GF-D8 (cell line): ENCODE results near the gene FGGY.

Experiments
- DNase-seq: peaks from one replicate; lab custom pipeline; 2025; lab: John Stamatoyannopoulos, UW

The FGGY gene

GRCh38 chr1:59315529-59316463 is 18.9 kb downstream of the FGGY start:
- no peak for DNase-seq

- DNase-seq, result no peak
These were observed 19.7 kb downstream of the FGGY start for GRCh38 chr1:59316497-59317128.

DNA sequence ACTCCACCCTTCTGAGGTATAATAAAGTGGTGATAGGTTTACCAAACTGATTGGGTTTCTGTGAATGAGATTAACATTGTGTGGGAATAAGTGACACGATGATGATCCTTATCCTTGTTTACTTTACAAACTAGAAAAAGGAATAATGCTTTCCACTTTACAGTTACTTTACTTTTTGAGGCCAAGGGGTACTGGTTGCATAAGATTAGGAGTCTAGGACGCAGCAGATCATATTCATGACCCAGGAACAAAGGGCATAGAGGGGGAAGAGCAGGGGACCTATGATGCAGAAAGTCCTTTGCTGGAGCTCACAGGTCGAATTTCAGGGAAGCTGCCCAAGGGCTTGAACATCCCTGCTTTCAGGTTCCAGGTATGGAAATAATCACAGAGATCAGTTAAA is 20.4 kb downstream of the FGGY start:
- DNase-seq, result no peak

- DNase-seq, result no peak
These were observed 20.9 kb downstream of the FGGY start for GRCh38 chr1:59317780-59318179.

- no peak for DNase-seq
These were observed 21.5 kb downstream of the FGGY start for GRCh38 chr1:59318271-59318860.

GRCh38 chr1:59322394-59322793 is 25.5 kb downstream of the FGGY start:
- no peak for DNase-seq

DNA sequence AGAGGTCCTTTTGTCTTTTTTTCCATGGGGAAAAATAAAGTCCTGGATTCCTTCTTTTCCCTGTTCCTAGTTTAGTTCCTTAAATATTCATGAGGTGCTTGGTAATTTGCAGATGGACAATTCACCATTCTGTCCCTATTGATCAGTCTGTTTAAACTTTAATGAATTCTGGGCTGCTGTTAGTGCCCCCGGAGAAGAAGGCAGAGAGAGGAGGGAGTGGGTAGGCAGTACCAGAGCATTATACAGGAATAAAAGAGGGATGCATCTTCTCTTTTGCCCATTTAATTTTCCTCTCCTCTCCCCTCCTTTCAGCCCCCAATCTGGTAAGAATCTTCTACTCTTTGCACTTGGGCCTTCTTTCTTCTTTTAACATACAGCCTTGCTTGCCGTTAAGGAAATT is 25.9 kb downstream of the FGGY start:
- DNase-seq, result no peak

DNA sequence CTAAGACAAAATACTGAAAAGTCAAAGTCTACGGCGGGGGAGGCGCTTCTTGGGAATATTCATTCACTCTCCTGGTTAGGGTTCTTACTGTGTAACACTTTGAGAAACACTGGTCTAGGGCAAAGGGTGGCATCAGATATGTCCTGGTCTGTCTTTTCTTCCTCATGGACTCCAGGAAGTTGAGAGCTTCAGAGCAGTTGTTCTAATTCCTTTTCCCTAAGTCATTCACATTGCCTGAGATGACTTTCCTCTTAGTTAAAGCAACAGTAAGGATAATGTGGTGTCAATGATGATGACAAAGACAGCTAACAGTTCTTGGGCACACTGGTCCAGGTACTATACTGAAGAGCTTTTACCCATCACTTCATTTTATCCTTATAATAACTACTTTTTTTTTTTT is 27.0 kb downstream of the FGGY start:
- DNase-seq, result no peak

DNA sequence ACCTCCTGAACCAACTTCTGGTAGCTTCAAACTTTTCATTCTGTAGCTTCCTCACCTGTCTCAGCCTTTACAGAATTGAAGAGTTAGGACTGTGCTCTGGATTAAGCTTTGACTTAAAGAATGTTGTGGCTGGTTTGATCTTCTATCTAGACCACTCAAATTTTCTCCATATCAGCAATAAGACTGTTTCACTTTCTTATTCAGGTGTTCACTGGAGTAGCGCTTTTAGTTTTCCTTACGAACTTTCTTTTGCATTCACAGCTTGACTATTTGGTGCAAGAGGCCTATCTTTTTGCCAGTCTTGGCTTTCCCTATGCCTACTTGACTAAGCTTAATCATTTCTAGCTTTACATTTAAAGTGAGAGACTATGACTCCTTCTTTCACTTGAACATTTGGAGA is 31.5 kb downstream of the FGGY start:
- DNase-seq, result no peak

DNA sequence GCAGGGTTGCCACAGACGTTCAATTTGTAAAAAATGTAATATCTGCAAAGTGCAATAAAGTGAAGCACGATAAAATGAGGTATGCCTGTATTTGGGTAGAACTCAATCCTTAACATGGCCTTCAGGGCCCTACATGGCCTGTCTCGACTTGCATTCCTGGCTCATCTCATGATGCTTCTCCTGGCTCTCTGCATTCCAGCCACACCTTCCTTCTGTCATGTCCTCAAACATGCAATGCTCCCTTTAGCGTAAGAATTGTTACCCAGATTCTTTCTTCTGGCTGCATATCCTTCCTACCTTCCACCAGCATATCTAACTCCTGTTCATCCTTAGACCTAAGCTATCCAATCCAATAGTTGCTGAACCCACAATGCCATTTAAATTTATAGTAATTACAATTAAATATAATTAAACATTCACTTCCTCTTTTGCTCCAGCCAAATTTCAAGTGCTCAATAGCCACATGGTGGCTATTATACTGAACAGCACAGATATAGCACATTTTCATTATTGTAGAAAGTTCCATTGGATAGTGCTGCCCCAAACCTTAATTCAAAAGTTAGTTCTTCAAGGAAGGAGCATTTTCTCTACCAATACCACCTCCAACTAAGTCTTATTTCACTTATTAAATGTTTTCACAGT is 32.6 kb downstream of the FGGY start:
- DNase-seq, result no peak

- no peak for DNase-seq
These were observed 35.1 kb downstream of the FGGY start for GRCh38 chr1:59331686-59332620.

DNA sequence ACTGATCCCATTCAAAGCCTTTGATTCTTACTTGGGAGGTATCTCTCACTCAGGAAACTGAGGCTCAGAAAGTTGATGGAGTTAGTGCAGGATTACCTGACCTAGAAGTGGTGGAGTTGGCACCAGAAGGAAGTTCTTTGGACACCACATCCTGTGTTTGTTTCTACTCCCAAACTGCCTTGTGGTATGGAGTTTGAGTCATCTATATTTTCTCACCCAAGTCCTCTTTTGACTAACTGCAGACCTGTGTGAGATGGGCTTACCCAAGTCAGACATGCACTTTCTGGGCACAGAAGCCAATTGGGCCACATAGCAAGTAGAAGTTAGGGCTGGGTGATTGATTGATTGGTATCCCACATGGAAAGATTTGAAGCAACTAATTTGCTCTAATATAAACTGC is 36.1 kb downstream of the FGGY start:
- DNase-seq, result no peak

GRCh38 chr1:59333626-59334277 is 36.9 kb downstream of the FGGY start:
- DNase-seq, result no peak

DNA sequence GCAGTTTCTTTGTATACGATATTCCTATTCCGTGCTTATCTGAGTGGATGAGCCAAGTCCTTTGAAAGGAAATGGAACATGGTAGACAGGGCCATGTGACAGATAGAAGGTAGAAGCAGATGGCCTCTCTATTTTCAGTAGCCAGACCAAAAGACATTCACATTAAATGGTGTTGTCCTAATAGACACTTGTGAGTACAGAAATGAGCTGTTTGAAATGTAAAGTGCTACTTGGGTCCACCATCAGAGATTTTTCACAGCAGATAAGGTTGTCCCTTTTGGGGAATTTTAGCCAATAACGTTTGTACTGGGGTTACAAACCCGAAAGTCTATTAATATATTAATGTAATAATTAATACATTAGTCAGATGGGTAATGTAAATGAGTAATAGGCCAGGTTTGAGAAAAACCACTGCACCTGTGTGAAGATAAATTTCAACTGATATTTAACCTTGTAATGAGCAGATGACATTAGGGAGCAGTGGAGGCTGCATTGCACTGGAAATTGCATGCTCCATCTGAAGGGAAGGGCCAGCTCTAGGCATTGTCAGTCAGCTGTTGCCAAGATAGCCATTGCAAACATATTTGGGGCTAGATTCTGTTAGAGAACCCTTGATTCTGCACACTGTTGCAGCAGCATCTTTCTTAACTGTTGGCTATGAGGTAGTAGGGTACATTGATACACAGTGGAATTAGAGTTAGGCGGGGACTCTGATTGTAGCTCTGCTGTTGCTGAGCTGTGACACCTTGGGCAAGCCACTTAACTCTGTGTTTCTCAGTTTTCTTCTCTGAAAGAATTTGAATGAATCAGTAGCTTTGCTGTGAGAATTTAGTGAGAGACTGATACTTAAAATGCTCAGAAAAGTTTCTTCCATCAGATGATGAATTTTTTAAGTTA is 43.8 kb downstream of the FGGY start:
- DNase-seq, result no peak

DNA sequence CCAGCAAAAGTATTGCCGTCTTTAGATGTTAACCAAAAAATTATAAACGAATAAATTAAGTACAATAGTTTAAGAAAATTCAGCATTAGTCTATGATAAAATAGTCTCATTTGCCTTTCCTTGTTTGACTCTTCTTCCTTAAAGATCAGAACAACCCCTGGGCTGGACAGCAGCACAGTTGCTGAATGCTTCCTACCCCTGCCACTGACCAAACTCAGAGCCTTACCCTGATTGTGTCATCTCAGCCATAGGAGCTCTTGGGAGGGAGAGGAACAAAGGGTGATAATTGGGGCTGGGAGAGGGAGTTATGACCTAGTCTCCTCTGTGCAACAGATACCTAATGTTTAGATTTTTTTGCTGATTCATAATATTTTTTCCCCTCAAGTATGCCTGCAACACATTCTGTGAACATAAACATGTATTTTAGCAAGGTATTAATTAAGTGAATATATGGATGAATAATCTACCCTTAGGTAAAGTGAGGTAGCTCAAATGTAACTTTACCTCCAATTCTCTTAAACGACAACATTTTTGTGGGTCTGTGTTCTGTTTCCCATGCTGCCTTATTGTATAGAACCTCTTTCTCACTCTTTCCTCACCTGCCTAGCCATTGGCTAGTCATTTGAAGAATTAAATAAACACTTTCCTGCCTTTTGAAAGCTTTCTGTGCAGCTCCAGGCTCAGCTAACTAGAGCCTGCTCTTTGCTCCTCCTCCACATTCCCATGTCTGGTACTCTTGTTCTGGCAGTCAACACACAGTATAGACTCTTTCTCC is 46.1 kb downstream of the FGGY start:
- DNase-seq, result no peak

DNA sequence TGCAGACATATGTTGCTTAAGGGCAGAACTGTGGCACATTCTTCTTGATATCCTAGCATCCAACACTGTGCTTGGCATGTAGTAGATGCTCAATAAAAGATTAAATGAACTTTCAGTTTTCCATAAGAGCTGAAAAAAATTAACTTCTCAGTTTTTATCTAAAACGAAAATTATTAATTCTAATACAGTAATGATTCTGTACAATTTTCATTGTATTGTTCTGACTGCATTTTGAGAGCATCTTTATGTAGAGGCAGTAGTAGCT is 46.6 kb downstream of the FGGY start:
- no peak for DNase-seq

- no peak for DNase-seq
These were observed 48.3 kb downstream of the FGGY start for GRCh38 chr1:59345221-59345620.

DNA sequence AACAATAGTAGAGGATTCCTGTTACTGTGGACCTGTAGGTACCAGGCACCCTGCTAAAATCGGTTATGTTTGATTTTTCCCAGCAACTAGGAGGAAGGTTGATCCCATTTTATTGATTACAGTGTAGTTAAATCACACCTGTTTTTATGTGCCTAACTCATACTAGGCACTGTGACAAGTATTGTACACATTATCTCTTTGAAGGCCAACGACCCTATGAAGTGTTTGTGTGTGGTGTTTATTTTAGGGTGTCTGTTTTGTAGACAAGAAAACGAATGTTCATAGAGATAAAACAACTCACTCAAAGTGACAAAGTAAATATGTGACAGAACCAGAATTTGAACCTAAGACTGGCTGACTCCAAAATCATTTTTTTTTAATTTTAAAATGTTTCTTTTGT is 49.5 kb downstream of the FGGY start:
- DNase-seq, result no peak

- DNase-seq, result no peak
These were observed 52.2 kb downstream of the FGGY start for GRCh38 chr1:59349101-59349500.
